OCI-M1 (cell line): ENCODE results near the gene ZNF516.
A peak's percentile ranks its signal among the peaks of the same experiment; 100 is the strongest.

Experiments
- DNase-seq: peaks from one replicate; lab custom pipeline; 2025; lab: John Stamatoyannopoulos, UW

The ZNF516 gene

DNA sequence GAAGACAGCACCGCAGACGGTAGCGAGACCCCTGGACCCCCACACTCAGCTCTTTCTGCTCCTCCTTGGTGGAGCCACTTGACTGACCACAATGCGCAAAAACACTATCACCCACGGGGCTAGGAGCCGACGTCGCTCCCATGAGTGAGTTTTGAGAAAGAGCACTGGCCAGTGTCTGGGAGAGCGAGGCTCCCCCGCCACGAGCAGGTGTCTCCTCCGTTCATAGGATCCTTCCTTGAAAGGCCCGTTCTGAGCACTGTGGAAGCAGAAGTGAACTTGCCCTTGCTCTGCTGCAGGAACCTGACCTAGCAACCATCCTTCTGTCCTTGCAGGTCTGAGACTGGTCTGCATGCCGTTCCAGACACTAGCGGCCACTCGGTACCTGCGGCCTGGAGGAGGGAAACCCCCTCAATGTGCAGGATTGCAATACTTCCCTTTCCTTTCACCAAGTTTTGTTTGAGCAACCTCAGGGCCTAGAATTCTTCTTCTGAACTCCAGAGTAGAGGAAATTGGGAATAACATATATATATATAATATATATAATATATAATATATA, 12.9 kb upstream of the ZNF516 start:
- no peak for DNase-seq

GRCh38 chr18:76506974-76507764, 12.1 kb upstream of the ZNF516 start:
- no peak for DNase-seq

DNA sequence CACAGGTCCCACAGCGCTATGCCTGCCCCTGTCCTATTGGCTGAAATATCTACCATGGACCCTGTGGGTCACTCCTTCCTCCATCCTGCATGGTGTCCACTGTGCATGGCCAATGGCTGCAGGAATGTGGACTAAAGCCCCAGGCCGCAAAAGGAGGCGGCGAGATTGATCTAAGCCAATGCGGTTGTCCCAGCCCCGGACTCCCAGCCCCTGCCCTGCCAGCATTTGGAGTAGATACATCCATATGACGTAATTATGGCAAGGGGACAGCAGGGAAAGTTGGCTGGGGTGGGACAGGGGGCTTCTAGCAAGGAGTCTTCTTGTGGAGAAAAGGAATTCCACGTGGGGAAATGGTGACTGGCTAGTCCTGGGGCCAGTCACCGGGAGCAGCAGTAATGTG, 11.4 kb upstream of the ZNF516 start:
- DNase-seq = no peak

GRCh38 chr18:76505614-76506013, 10.6 kb upstream of the ZNF516 start:
- peak; percentile 26 for DNase-seq

DNA sequence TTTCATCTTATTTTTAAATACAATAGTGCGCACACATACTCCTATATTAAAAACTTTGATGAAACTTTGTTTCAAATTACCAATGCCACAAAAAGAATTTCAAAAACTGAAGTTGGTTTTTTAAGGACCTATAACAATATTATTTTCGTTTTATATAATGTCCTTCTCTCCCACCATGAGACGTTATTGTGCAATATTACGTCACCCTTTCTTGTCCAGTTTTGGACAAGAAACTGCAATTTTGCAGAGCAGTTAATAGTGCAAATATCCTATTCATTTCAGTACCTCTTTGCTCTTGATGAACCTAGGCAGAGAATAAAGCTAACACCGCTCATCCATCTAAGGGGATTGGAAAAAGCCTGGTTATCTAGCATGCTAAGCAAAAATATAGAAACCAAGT, 9.7 kb upstream of the ZNF516 start:
- DNase-seq = peak; percentile 64

GRCh38 chr18:76503649-76504386, 8.8 kb upstream of the ZNF516 start:
- no peak for DNase-seq

DNA sequence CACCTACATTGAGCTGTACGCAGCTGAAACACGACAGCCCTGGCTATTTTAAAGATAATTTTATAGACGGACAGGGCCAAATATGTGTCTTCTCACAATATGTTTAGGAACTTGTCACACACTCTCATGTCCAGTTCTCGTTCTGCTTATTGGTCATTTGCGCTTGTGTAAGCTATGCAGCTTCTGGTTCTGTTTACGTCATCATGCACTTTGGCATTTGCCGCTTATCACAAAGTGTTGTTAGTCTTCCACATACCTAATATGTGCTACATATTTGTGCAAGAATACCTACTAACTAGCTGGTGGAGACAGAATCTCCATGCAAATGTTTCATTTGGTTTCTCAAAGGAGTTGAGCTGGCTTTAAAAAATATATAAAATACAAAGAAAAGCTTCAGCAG, 7.5 kb upstream of the ZNF516 start:
- DNase-seq = no peak

GRCh38 chr18:76499637-76500340, 4.7 kb upstream of the ZNF516 start:
- peak; percentile 47 for DNase-seq

DNA sequence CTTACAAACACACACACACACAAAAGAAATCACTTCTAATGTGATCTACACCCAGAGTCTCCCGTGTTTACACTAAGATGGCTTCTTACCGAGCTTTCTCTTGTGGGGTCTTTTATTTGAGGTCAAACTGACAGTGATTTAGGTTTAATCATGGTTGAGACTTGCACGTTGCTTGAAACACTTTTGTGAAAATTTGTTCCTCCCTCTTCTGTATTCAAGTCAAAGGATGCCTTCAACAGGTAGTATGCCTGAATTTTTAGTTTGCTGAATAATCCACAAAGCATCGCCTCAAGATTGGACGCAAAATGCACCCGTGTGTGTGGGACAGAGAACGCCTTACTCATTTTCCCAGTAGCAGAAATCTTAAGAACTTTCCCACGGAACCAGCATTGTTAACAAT, 4.0 kb upstream of the ZNF516 start:
- DNase-seq = no peak

GRCh38 chr18:76498064-76498463, 3.0 kb upstream of the ZNF516 start:
- peak; percentile 66 for DNase-seq

DNA sequence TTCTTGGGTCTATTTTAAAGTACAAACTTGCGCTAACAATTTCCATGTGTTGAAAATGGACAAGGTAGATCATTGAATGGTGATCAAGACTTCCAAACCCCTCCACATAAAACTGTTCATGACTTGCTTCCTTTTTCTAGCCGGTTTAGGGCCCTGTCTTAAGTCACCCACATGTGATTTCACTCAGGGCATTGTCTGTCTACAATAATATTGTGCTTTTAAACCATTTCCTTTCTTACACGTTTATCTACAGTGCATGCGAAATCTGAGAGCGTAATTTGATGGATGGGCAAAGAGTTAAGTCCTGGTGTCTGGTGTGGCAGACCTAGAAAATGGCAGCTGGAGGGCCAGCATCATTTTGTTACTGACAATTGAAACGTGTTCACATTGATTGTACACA, 2.0 kb upstream of the ZNF516 start:
- DNase-seq = peak; percentile 33

DNA sequence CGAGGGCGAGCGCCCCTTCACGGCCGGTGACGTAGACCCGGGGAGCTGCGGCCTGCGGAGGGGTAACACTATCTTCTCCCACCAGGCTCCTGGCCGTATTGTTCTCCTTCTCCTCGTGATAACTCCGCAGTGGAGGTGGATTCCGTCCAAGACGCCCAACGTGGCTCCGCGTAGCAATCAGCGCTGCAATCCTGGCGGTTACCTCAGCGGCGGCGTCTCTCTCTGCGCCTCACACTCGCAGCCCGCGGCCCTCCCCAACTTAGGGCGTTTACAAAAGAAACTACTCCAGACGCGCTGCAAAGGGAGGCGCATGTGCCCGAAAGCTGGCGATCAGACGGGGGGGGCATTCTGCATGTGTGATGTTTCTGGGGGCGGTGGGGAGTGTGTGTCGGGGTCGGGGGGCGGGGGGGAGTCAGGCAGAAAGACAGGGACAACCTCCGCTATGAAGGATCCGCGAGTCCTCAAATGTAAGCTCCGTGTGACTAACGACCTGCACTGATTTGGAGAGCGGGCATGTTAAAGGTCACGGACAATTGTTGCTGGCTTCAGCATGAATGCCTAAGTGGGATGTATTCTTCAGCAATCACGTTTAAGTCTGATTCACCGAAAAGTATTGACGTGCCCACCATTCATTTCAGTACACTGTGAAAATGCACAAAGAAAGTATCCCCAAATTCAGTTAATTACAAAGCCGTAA, 1.3 kb upstream of the ZNF516 start:
- peak; percentile 96 for DNase-seq

DNA sequence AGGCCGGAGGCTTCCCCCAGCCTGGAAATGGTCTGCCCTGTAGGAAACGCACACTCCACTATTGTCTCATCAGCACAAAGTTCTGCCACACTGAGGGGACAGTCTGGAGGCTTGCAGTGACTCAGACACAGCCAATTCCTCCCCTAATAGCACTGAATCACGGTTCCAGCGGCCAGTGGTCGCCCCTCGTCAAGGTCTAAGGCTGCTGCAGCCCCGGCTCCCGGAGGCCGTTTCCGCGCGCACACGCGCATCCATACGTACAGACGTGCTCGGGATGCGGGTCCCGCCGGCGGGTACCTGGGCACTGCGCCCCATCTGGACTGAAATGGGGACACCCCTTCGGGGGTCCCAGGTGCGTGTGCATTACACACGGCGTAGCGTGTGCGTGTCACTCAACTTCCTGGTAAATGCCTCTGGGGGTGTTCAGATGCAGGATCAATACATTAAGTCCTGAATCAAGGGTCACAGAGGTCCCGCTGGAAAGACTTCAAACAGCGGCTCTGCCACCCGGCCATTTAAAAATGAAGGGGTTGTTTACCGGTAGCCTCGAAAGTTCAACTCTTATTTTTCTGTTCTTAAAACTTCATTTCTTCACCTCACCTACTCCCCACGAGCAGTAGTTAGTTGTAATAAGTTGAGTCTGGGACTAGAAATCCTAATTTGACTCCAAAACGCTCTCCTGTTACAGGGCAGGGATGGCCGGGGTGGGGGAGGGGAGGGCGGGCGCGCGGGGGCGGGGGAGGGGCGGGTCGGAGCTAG, 572 bp upstream of the ZNF516 start:
- peak; percentile 85 for DNase-seq

GRCh38 chr18:76494231-76495005, 624 bp downstream of the ZNF516 start:
- DNase-seq = peak; percentile 62

DNA sequence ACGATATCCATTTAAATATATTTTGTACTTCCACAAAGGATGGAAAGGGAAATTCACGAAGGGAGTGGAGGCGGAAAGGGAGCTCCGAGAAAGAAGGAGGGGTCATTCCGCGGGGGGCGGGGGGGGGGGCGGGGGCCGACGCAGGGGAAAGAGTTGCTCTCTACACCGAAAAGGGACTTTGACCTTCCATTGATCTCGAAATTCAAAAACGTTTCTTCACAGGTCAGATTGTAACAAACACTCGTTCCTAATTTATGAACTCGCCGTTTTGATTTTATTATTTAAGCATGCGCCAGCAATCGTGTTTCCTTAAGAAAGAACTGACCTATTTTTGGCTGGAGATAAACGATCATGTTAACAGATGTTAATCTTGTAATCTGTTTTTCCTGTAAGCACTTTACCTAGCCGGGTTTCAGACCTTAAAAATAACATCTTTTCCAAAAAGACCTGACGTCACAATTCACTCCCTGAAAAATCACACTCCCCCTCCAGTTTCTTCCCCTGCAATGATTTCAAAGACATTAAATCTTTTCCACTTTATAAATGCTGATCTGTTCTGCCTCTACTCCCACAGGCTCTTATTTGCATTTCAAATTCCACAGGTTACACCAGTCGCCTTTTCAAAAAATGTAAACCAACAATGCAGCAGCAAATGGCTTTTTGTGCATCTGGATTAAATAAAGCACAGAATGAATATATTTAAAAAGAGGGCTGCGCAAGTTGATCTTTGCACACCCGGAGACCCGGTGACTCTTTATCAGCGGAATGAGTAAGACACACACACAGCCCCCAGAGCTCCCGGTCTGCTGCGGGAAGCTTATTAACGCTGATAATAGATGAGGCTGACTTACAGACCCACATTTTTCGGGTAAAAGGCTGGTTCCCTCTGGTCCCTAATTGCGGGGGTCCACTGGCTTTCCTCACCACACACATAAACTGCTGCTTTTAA, 1.6 kb downstream of the ZNF516 start:
- DNase-seq = peak; percentile 82

GRCh38 chr18:76492669-76493212, 2.3 kb downstream of the ZNF516 start:
- DNase-seq = peak; percentile 98

GRCh38 chr18:76491776-76492668, 3.0 kb downstream of the ZNF516 start:
- DNase-seq = peak; percentile 67

- DNase-seq = peak; percentile 67
Observed at GRCh38 chr18:76491473-76491775, 3.6 kb downstream of the ZNF516 start.
